ENCODE results near the gene GMEB2.

GMEB2 gene

DNA sequence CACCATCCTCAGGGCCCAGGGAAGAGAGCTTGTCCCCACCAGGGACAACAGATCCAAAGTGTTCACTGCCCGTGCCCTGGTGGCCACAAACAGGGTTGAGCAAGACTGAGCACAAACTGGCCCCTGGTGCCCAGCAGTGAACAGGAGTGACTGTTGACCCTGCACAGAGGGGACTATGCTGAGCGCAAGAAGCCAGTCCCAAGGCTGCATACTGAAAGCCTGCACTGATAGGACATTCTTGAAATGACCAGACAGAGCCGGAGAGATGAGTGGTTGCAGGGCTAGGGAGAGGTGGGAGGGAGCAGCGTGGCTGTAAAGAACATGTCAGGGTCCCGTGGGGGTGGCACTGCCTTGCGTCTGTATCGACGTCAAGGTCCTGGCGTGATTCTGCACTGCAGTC is 75.8 kb downstream of the GMEB2 start:
- ATAC-seq: no peak
- no peaks in the 10 kb centered on the region for H3K36me3 Mint-ChIP-seq
- no peak overlapping the region for H3K4me3 Mint-ChIP-seq
- peaks cover 32% of the 10 kb centered on the region for H3K27me3 Mint-ChIP-seq
- H3K9me3 Mint-ChIP-seq: no peaks in the 10 kb centered on the region
- peaks cover 65% of the 10 kb centered on the region for H3K4me1 Mint-ChIP-seq
- no peak overlapping the region for H3K27ac Mint-ChIP-seq

DNA sequence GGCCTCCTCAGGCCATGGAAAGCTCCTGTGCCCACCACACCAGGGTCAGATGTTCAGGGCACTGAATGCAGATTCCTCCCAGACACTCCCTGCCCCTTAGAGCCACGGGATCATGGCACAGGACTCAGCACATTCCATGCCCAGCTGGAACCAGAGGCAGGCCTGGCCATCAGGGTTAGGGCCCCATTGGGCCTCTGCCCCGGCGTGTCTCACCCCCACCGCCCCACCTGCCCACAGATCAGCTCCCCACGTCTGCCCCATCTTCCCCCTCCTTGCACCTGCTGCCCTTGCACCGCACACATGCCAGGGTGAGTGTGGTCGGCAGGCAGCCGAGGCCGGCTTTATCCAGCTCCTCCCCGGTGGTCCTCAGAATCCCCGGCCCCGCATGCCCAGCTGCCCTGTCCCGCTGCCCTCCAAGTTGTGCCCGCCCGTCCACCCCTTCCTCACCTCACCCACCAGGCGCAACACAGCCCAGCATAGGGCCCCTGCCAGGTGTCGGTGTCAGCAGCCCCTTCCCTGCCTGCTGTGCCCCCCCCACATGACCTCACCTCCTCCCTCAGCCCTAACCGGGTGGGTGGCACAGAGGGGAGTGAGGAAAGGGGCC is 77.1 kb downstream of the GMEB2 start:
- no peaks in the 10 kb centered on the region for H3K9me3 Mint-ChIP-seq
- H3K36me3 Mint-ChIP-seq: no peaks in the 10 kb centered on the region
- H3K4me1 Mint-ChIP-seq: peaks cover 70% of the 10 kb centered on the region
- H3K4me3 Mint-ChIP-seq: peak overlapping the region; percentile 43
- no peak for ATAC-seq
- peak overlapping the region; percentile 63 for H3K27ac Mint-ChIP-seq
- peaks cover 32% of the 10 kb centered on the region for H3K27me3 Mint-ChIP-seq

DNA sequence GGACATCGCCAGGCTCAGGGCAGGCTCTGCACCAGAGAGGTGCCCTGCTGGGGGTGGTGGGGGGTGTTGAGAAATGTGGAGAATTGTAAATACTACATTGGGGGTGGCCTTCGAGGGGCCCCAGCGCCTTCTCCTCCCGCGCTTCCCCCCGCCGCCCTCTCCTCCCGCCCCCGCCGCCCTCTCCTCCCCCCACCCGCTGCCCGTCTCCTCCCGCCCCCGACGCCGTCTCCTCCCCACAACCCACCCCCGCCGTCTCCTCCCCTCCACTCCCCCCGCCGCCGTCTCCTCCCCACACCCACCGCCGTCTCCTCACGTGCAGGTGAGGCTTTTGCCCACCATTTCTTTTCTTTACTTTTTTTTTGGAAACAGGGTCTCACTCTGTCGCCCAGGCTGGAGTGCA is 77.9 kb downstream of the GMEB2 start:
- peaks cover 71% of the 10 kb centered on the region for H3K4me1 Mint-ChIP-seq
- peaks cover 32% of the 10 kb centered on the region for H3K27me3 Mint-ChIP-seq
- H3K9me3 Mint-ChIP-seq: no peaks in the 10 kb centered on the region
- no peaks in the 10 kb centered on the region for H3K36me3 Mint-ChIP-seq
- peak overlapping the region; percentile 43 for H3K4me3 Mint-ChIP-seq
- H3K27ac Mint-ChIP-seq: peak overlapping the region; percentile 63
- ATAC-seq: no peak

DNA sequence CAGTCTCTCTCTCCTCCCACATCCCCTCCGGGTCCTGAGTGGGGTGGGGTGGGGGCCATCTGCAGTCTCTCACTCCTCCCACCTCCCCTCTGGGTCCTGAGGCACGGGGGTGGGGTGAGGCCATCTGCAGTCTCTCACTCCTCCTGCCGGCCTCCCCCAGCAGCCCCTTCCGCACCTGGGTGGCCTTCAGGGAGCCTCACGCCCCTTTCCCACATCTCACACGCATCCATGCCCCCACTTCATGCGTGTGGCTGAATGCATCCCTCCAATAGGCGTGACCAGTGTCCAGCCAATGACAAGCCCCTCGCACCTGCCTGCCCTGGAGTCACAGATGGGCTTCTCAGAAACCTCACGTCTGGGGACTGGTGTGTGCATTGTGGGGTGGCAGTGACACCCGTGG is 78.4 kb downstream of the GMEB2 start:
- no peaks in the 10 kb centered on the region for H3K36me3 Mint-ChIP-seq
- H3K27me3 Mint-ChIP-seq: peaks cover 32% of the 10 kb centered on the region
- no peaks in the 10 kb centered on the region for H3K9me3 Mint-ChIP-seq
- H3K4me1 Mint-ChIP-seq: peaks cover 76% of the 10 kb centered on the region
- H3K4me3 Mint-ChIP-seq: no peak overlapping the region
- H3K27ac Mint-ChIP-seq: no peak overlapping the region
- no peak for ATAC-seq

DNA sequence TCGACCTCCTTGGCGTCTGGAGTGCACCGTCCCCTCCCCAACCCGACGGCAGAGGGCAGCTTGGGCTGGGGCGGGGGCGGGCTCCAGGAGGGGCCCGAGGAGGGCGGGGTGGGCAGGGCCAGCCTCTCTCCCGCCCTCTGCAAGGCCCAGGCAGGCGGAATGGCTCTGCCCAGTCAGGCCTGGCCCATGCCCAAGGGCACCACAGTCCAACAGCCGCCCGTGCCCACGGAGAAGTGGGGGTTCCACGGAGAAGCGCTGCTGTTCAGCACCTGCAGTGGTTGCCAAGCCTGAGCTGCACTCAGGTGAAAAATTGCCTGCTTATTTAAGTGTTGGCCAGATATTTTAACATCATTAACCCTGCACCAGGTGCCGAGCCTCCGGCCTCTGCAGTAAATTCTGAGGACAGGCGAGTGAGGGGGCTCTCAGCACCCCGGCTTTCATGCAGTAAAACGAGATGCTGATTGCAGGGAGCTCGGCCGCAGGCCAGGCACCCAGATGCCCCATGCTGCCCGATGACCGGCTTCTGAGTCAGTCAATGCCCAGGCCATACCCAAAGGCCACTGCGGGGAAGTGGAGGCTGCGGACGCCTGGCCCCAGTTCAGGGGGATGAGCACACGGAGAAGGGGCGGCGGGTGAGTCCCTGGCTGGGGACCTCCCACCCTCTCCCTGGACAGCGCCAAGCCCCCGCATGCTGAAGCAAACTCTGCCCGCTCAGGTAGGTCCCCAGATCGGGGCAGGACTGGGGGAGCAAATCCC is 79.0 kb downstream of the GMEB2 start, which contains the start of gene SRMS:
Gene SRMS, minus strand, starts transcription at position 25 of the 756 bp plus-strand sequence. CDS start 286 bp downstream, outside the sequence.
- peaks cover 78% of the 10 kb centered on the region for H3K4me1 Mint-ChIP-seq
- ATAC-seq: no peak
- no peaks in the 10 kb centered on the region for H3K36me3 Mint-ChIP-seq
- H3K4me3 Mint-ChIP-seq: no peak within 1 kb of the TSS
- H3K9me3 Mint-ChIP-seq: no peaks in the 10 kb centered on the region
- no peak within 1 kb of the TSS for H3K27ac Mint-ChIP-seq
- H3K27me3 Mint-ChIP-seq: peaks cover 32% of the 10 kb centered on the region

DNA sequence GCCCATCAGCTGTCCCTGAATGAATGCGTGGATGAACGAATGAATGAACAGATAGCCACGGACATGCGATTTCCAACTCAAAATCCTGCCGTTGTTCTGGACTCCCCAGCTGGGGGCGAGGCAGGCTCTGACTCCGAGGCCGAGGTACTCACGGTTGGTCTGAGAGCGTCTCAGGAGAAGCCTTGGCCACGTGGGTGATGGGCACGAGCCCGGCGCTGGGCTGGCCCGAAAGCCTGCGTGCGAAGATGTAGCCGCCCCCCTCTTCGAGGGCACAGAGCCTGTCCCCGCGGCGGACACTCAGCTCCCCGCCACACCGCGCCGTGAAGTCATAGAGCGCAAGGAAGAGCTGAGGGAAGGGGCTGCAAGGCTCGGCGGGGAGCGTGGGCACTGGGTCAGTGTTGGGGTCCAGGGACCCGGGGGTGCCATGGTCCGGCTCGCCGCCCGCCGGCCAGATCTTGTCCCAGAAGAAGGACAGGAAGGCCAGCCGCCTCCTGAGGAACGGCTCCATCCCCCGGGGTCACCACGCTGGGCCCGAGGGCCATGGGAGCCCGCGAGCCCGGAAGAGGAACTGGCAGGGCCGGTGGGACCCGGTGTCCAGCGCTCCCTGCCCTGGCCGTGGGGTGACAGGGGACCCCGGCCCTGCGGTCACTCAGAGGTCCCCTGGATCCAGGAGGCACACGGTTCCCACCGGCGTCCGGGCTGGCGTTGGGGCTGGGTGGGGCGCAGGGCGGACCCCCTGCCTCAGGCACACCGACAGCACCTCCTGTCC is 79.8 kb downstream of the GMEB2 start:
- Mint-ChIP-seq H3K4me1 (peaks cover 78% of the 10 kb centered on the region), H3K4me3 (no peak overlapping the region), H3K27me3 (peaks cover 32% of the 10 kb centered on the region), H3K27ac (no peak overlapping the region), H3K9me3 (no peaks in the 10 kb centered on the region), H3K36me3 (no peaks in the 10 kb centered on the region)
- no peak for ATAC-seq

DNA sequence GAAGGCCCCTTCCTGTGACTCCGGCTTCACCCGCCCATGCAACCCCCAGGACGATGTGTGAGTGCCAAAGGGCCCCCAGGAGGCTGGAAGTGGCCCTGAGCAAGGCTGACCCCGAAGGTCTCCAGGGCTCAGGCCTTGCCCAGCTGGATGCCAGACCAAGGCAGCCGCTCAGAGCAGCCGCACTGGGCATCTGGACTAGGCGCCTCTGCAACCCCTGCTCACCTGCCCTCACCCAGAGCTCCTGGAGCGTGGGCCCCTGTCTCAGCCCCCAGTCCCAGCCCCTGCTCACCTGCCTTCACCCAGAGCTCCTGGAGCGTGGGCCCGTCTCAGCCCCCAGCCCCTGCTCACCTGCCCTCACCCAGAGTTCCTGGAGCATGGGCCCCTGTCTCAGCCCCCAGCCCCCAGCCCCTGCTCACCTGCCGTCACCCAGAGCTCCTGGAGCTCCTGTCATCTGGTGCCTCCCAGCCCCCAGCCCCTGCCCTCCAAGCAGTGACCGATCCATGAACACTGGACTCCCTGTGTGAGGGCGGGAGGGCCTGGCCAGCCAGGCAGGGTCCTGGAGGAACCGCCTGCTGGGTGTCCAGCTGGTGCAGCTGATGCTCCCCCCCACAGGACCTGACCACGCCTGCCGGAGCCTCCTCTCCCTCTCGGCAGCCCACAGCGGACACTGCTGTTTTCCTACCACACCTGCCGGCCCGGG is 80.5 kb downstream of the GMEB2 start:
- Mint-ChIP-seq H3K27ac (no peak overlapping the region), H3K4me3 (no peak overlapping the region), H3K27me3 (peaks cover 32% of the 10 kb centered on the region), H3K36me3 (no peaks in the 10 kb centered on the region), H3K4me1 (peaks cover 77% of the 10 kb centered on the region), H3K9me3 (no peaks in the 10 kb centered on the region)
- ATAC-seq: no peak

DNA sequence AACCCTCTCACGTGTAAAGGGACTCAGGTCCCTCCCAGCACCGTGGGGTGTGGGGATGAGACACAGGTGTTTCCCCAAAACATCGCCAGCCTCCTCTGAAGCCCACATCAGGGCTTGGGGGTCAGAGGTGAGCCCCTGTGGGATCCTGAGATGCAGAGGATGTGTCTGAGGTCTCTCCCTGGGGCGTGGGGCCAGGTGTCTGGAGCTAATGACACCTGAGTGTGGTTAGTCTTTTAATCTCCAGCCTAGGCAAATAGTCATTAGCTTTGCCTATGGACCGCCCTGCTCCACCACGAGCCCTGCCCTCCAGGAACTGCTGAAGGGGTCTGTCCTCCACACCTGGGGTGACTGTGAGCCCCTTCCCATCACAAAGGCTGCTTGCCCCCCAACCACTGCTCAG is 81.1 kb downstream of the GMEB2 start:
- Mint-ChIP-seq H3K27ac (peak overlapping the region; percentile 1), H3K4me3 (no peak overlapping the region), H3K27me3 (peaks cover 28% of the 10 kb centered on the region), H3K36me3 (no peaks in the 10 kb centered on the region), H3K9me3 (no peaks in the 10 kb centered on the region), H3K4me1 (peaks cover 72% of the 10 kb centered on the region)
- ATAC-seq: no peak

DNA sequence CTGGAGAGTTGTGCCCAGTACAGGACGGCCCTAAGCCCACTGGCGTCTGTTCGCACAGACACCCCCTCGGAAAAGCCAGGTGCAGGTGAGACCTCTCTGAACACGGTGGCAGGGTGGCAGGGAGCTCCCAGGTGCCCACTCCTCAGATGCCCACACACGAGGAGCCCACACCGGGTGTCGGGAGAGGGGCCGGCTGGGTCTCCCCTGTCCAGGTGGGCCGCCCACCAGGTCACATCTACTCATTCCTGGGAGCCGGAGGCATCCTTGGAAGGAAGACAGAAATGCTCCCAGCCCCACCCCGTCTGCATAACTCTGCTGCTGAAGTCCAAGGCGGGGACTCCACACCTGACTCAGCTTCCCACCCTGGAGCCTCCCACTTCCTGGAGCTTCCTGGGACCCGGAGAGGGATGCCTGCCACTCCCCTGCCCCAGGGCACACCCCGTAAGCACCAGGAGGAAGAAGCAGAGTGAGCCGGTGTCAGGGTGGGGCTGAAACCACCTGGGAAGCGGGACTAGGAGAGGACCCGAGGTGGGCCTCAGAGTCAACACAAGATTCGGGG is 81.9 kb downstream of the GMEB2 start:
- H3K4me1 Mint-ChIP-seq: peaks cover 72% of the 10 kb centered on the region
- H3K4me3 Mint-ChIP-seq: no peak overlapping the region
- no peak for ATAC-seq

DNA sequence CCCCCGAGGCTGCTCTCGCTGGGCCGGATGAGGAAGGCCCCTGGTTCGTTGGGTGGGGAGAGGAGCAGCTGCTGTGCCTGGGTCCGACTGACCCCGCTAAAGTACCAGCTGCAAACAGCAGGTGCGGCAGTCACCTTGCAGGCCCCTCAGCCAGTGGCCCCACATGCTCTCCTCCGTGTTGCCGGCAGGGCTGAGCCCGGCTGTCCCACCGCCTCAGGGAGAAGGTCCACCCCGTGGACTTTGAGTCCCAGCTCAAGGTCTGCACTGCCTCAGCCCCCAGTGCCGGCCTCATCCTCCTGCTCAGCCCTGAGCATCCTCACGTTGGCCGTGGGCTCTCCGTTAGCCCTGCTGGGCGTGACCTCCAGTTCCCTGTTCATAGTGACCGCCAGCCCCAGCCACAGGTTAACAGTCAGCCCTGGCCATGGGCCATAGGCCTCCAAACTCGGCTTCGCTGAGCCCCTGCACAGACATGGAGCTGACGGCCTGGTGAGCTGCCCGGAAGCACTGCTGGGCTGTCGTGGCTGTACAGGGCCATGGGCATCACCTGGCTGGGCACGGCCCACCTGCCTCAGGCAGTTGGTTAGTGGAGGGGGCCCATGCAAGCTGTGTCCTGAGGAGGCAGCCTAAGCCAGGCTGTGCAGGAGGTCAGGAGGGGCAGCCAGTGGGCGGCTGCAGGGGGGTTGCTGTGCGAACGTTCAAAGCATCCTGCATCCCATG is 82.5 kb downstream of the GMEB2 start:
- peaks cover 71% of the 10 kb centered on the region for H3K4me1 Mint-ChIP-seq
- peaks cover 14% of the 10 kb centered on the region for H3K27me3 Mint-ChIP-seq
- no peak overlapping the region for H3K4me3 Mint-ChIP-seq
- no peaks in the 10 kb centered on the region for H3K9me3 Mint-ChIP-seq
- H3K36me3 Mint-ChIP-seq: no peaks in the 10 kb centered on the region
- H3K27ac Mint-ChIP-seq: no peak overlapping the region
- ATAC-seq: no peak

More for the DNA sequence above, 81.9 kb downstream of the GMEB2 start:
- Mint-ChIP-seq H3K27me3 (peaks cover 21% of the 10 kb centered on the region), H3K36me3 (no peaks in the 10 kb centered on the region), H3K27ac (peak overlapping the region; percentile 1), H3K9me3 (no peaks in the 10 kb centered on the region)

DNA sequence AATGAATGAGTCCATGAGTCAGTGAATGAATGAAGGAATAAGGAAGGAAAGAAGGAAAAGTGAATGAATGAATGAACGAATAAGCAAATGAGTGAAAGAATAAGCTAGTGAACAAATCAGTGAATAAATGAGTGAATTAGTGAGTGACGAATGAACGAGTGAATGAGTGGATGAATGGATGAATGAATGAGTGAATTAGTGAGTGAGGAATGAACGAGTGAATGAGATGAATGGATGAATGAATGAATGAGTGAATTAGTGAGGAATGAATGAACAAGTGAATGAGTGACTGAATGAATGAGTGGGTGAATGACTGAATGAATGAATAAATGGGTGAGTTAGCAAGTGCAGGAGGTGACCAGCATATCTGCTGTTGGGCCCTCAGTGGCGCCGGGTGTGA is 83.2 kb downstream of the GMEB2 start:
- H3K4me3 Mint-ChIP-seq: no peak overlapping the region
- H3K36me3 Mint-ChIP-seq: no peaks in the 10 kb centered on the region
- ATAC-seq: no peak
- H3K9me3 Mint-ChIP-seq: no peaks in the 10 kb centered on the region
- H3K4me1 Mint-ChIP-seq: peaks cover 71% of the 10 kb centered on the region
- H3K27ac Mint-ChIP-seq: no peak overlapping the region
- H3K27me3 Mint-ChIP-seq: peaks cover 8% of the 10 kb centered on the region

DNA sequence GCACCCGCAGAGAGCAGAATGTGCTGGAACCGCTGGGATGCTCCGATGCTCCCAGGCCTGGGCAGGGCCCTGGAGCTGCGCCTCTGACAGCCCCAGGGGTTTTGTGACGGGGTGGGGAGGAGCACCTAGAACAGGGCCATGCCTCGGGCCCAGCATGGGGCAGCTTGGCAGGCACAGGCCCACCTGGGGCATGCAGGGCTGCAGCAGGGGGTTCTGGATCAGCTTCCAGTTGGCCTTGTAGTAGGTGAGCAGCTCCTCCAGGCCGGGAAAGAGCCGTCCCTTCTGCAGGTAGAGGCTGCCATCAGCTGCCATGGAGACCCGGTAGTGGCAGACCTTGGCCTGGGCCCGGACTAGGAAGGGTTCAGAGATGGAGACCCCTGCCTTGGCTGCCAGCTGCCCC is 83.8 kb downstream of the GMEB2 start:
- Mint-ChIP-seq H3K4me3 (peak overlapping the region; percentile 69), H3K27me3 (peaks cover 8% of the 10 kb centered on the region), H3K36me3 (no peaks in the 10 kb centered on the region), H3K9me3 (no peaks in the 10 kb centered on the region), H3K4me1 (peaks cover 72% of the 10 kb centered on the region), H3K27ac (peak overlapping the region; percentile 84)
- ATAC-seq: peak; percentile 40

DNA sequence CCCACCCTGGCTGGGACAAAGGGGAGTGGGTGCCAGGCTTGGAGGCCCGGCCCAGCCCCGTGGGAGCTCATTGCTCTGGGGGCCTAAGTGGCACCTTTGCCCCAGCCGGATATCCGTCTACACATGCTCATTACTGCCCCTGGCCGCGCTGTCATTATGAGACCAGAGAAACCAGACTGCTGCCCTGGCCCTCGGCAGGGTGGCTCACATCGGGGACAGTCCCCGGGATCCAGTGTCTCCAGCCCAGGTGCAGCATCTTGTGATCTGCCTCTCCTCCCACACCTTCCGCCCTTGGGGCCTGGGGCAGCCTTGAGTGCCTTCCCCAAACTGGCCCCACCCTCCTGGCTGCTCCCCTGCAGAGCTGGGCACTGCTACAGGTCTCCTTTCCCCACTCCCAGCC is 84.2 kb downstream of the GMEB2 start:
- no peaks in the 10 kb centered on the region for H3K9me3 Mint-ChIP-seq
- H3K27ac Mint-ChIP-seq: peak overlapping the region; percentile 84
- ATAC-seq: peak; percentile 84

DNA sequence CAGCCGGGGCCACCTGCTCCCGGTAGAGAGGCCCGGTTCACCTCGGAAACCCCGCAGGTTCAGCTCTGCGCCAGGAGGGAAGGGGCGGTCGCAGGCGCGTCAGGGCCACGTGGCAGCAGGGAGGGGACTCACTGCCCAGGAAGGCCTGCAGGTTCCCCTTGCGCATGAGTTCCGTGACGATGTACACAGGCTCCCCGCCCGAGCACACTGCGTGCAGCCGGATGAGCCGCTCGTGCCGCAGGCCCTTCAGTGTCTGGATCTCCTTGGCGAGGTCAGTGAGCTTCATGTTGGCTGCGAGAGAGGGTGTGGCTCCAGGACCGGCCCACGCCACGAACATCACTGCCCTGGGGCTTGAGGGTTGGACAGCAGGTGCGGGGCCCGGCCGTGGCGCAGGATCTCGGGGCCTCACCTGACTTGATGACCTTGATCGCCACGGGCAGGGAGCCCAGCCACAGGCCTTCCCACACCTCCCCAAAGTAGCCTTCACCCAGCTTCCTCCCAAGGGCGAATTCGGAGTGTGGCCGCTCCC is 84.8 kb downstream of the GMEB2 start:
- Mint-ChIP-seq H3K27ac (peak overlapping the region; percentile 84), H3K9me3 (no peaks in the 10 kb centered on the region), H3K27me3 (peaks cover 7% of the 10 kb centered on the region), H3K4me3 (peak overlapping the region; percentile 70), H3K36me3 (no peaks in the 10 kb centered on the region), H3K4me1 (peaks cover 82% of the 10 kb centered on the region)
- ATAC-seq: peak; percentile 1

More for the DNA sequence above, 84.2 kb downstream of the GMEB2 start:
- H3K4me1 Mint-ChIP-seq: peaks cover 77% of the 10 kb centered on the region
- peaks cover 8% of the 10 kb centered on the region for H3K27me3 Mint-ChIP-seq
- H3K36me3 Mint-ChIP-seq: no peaks in the 10 kb centered on the region
- peak overlapping the region; percentile 69 for H3K4me3 Mint-ChIP-seq
